Iris pigment epithelial cell (primary cell): ENCODE measurements around the gene ARL11.
A peak's percentile ranks its signal among the peaks of the same experiment; 100 is the strongest.

Experiments
- DNase-seq: peaks from one replicate; pipeline ENCODE4 v3.0.0-alpha.2; 2011; ENCODE audit warnings: low read depth

The ARL11 gene

GRCh38 chr13:49615836-49616675 is 12.3 kb upstream of the ARL11 start:
- no peak for DNase-seq

GRCh38 chr13:49616676-49617065 is 11.6 kb upstream of the ARL11 start:
- no peak for DNase-seq

GRCh38 chr13:49620170-49620621 is 8.1 kb upstream of the ARL11 start:
- DNase-seq, result no peak

GRCh38 chr13:49622174-49622946 is 5.9 kb upstream of the ARL11 start:
- DNase-seq, result no peak

- no peak for DNase-seq
These were observed 4.1 kb upstream of the ARL11 start for GRCh38 chr13:49624229-49624628.

- DNase-seq, result no peak
These were observed 2.8 kb upstream of the ARL11 start for GRCh38 chr13:49625392-49626079.

- DNase-seq, result peak; percentile 26
These were observed 1.1 kb downstream of the ARL11 start for GRCh38 chr13:49629196-49629938.

GRCh38 chr13:49629947-49630346 is 1.6 kb downstream of the ARL11 start:
- peak; percentile 29 for DNase-seq

GRCh38 chr13:49630580-49630979 is 2.3 kb downstream of the ARL11 start:
- DNase-seq, result no peak

GRCh38 chr13:49632156-49632555 is 3.8 kb downstream of the ARL11 start:
- no peak for DNase-seq

- no peak for DNase-seq
These were observed 5.4 kb downstream of the ARL11 start for GRCh38 chr13:49633710-49634109.

- peak; percentile 91 for DNase-seq
These were observed 7.5 kb downstream of the ARL11 start for GRCh38 chr13:49635599-49636433.

GRCh38 chr13:49636705-49637104 is 8.4 kb downstream of the ARL11 start:
- no peak for DNase-seq

GRCh38 chr13:49638030-49638743 is 9.9 kb downstream of the ARL11 start:
- no peak for DNase-seq

- DNase-seq, result no peak
These were observed 10.4 kb downstream of the ARL11 start for GRCh38 chr13:49638744-49639072.

GRCh38 chr13:49641801-49642291 is 13.5 kb downstream of the ARL11 start:
- DNase-seq, result peak; percentile 94

GRCh38 chr13:49643035-49643646 is 14.8 kb downstream of the ARL11 start:
- no peak for DNase-seq

- no peak for DNase-seq
These were observed 17.1 kb downstream of the ARL11 start for GRCh38 chr13:49645451-49645850.

GRCh38 chr13:49646688-49647087 is 18.4 kb downstream of the ARL11 start:
- no peak for DNase-seq
